CD8-positive, alpha-beta memory T cell (primary cell): ENCODE measurements around the gene XRN2. TPM values are rescaled to one million over a fixed set of nuclear protein-coding genes. Genes with fewer than 3 reads are reported as not detected.
A peak's percentile ranks its signal among the peaks of the same experiment; 100 is the strongest.

Experiments
- CTCF ChIA-PET: fragments of 350-600 bp; sonication (Branson Sonifier 250); formaldehyde crosslinking; loops from one replicate; lab custom pipeline; 2021; ENCODE audit warnings: antibody characterized with exemption; lab: Charles Lee
- POLR2A ChIA-PET: fragments of 350-600 bp; sonication (Branson Sonifier 250); formaldehyde crosslinking; loops from one replicate; lab custom pipeline; 2021; ENCODE audit warnings: antibody characterized with exemption; lab: Charles Lee
- DNase-seq, 5 donors: peaks; one replicate each; pipeline versions ENCODE4 v3.0.0 to v3.0.0-alpha.2; 2020 to 2022; ENCODE audit warnings: mixed read lengths in 1 of 5
- H3K27ac ChIP-seq: one replicate; pipeline ENCODE4 v1.7.0; 2013; ENCODE audit warnings: low read depth, mild to moderate bottlenecking, low read length, moderate library complexity
- H3K27me3 ChIP-seq: 2 replicates; pipeline ENCODE4 v1.7.0; 2013; ENCODE audit warnings: low read length, mild to moderate bottlenecking; ENCODE audit not compliant: insufficient read depth, poor library complexity, severe bottlenecking
- H3K36me3 ChIP-seq: 2 replicates; pipeline ENCODE4 v1.7.0; 2013; ENCODE audit warnings: mild to moderate bottlenecking, low read length, moderate library complexity; ENCODE audit not compliant: insufficient read depth
- H3K4me1 ChIP-seq: 2 replicates; pipeline ENCODE4 v1.7.0; 2013; ENCODE audit warnings: mild to moderate bottlenecking, low read length, moderate library complexity; ENCODE audit not compliant: insufficient read depth
- H3K4me3 ChIP-seq: 2 replicates; pipeline ENCODE4 v1.7.0; 2013; ENCODE audit warnings: mild to moderate bottlenecking, low read length
- H3K9me3 ChIP-seq: 2 replicates; pipeline ENCODE4 v1.7.0; 2013; ENCODE audit warnings: mild to moderate bottlenecking, low read length
- H3K27ac Mint-ChIP-seq, 8 donors: one replicate each; pipeline ENCODE4 v1.8.0; 2020 to 2021; ENCODE audit warnings: mixed read lengths in 8 of 8, mild to moderate bottlenecking in 6 of 8, inconsistent platforms in 3 of 8, moderate library complexity in 3 of 8
- H3K27me3 Mint-ChIP-seq, 2 donors: one replicate each; pipeline ENCODE4 v1.8.0; 2020 to 2021; ENCODE audit warnings: mixed read lengths in 2 of 2, mild to moderate bottlenecking in 1 of 2, moderate library complexity in 1 of 2
- H3K36me3 Mint-ChIP-seq, 3 donors: one replicate each; pipeline ENCODE4 v1.8.0; 2020 to 2021; ENCODE audit warnings: mixed read lengths in 3 of 3, inconsistent platforms in 1 of 3, mild to moderate bottlenecking in 1 of 3
- H3K4me1 Mint-ChIP-seq, 3 donors: one replicate each; pipeline ENCODE4 v1.8.0; 2020 to 2021; ENCODE audit warnings: mixed read lengths in 3 of 3, inconsistent platforms in 1 of 3, mild to moderate bottlenecking in 1 of 3
- H3K4me3 Mint-ChIP-seq, 7 donors: one replicate each; pipeline ENCODE4 v1.8.0; 2020 to 2021; ENCODE audit warnings: mixed read lengths in 7 of 7, mild to moderate bottlenecking in 6 of 7, moderate library complexity in 4 of 7, inconsistent platforms in 2 of 7
- H3K9me3 Mint-ChIP-seq, 5 donors: one replicate each; pipeline ENCODE4 v1.8.0; 2020 to 2022; ENCODE audit warnings: mixed read lengths in 5 of 5, mild to moderate bottlenecking in 3 of 5, moderate library complexity in 2 of 5, inconsistent platforms in 1 of 5
- polyA plus RNA-seq: library from polyadenylated mRNA; unstranded; fragments of 300-500 nt; fragmentation: Illumina TruSeq; gene quantifications from one replicate; pipeline ENCODE4 v1.2.3, GENCODE V29; 2021
- total RNA-seq, 2 experiments: library from RNA; stranded (reverse); gene quantifications; one replicate each; pipeline ENCODE4 v1.2.3, GENCODE V29; 2021

The XRN2 gene
- total and polyA plus RNA-seq, 3 experiments from 2014 or later: 68.7 to 95.1 (median 93.6) TPM

DNA sequence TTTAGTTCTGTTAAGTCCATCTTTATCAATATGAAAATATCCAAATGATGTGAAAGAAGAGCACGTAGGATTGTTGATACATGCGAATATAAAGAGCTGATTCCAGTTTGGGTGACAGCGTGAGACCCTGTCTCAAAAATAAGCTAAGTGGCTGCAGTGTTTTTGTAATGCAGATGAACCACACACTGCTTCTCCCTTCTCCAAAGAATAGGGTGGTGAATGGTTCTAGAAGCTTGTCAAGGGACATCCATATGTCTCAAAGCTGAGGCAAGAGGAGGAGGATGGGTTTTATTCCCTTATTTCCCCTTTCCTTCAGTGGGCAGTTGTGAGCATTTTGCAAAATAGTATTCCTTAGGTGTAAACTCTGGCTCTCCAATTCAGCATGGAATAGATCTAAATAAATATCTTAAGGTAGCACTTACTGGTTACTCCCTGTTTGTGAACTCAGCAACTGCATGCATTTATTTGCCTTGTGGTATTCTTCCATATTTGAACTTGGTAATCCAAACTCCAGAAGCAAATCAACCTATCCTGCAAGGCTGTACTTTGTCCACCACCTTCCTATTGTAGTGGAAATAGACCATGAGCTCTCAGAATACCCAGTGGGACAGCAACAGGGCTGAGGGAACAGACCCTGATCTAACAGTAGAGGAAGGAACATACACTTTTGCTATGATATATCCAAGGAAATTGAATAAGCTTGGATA lies 38.0 kb downstream of the XRN2 start:
- H3K9me3 ChIP-seq: no peaks in the 10 kb centered on the region
- H3K4me3 Mint-ChIP-seq: no peak overlapping the region
- H3K27me3 ChIP-seq: no peaks in the 10 kb centered on the region
- CTCF ChIA-PET: interaction anchor here (0.8 kb wide), 1 partner anchor 38 kb away, joined by 3 read pairs; the partner anchor contains the start of gene XRN2
- H3K9me3 Mint-ChIP-seq: no peaks in the 10 kb centered on the region
- H3K36me3 Mint-ChIP-seq: peaks cover 16 to 82% (median 39%) of the 10 kb centered on the region in 3 donors
- no peaks in the 10 kb centered on the region for H3K4me1 ChIP-seq
- H3K4me1 Mint-ChIP-seq: peaks cover 0 to 13% (median 5%) of the 10 kb centered on the region in 3 donors
- peaks cover 42% of the 10 kb centered on the region for H3K36me3 ChIP-seq
- no peaks in the 10 kb centered on the region for H3K27me3 Mint-ChIP-seq
- no peak for DNase-seq
- no peak overlapping the region for H3K4me3 ChIP-seq
- H3K27ac Mint-ChIP-seq: no peak overlapping the region
- H3K27ac ChIP-seq: no peak overlapping the region
- POLR2A ChIA-PET: no interaction called here

DNA sequence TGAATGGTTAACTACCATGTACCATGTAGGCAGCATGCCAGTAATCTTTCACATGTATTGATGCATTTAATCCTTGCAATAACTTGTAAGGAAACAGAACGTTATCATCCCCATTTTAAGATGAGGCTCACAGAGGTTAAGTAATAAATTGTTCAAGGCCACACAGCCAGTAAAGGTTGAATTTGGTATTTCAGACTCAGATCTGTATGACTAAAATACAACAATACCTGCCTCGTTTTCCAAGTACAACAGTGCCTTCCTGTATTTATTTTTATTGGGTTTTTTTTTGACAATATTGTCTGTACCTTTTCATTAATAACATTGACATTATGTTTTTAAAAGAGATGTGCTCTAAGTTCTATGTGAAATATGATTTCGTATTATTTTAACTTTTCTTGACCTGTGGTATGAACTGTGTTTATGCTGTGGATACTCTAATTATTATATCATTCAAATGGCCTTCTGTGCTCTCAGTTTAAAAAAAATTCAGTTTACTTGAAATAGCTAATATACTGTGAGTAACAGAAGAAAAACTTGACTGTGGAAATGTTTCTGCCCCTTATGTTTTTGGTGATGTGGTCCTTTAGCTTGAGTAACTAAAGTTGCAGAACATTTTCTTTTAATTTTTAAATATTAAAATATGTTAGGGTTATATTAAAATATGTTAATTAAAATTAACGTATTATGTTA lies 39.7 kb downstream of the XRN2 start:
- no peaks in the 10 kb centered on the region for H3K9me3 ChIP-seq
- no peak for DNase-seq
- Mint-ChIP-seq H3K4me1 (no peaks in the 10 kb centered on the region), H3K27me3 (no peaks in the 10 kb centered on the region), H3K9me3 (no peaks in the 10 kb centered on the region), H3K4me3 (no peak overlapping the region), H3K27ac (no peak overlapping the region), H3K36me3 (peaks cover 5 to 80% (median 32%) of the 10 kb centered on the region in 3 donors)
- ChIA-PET POLR2A (no interaction called here), CTCF (no interaction called here)
- peaks cover 38% of the 10 kb centered on the region for H3K36me3 ChIP-seq
- H3K4me3 ChIP-seq: no peak overlapping the region
- no peak overlapping the region for H3K27ac ChIP-seq
- no peaks in the 10 kb centered on the region for H3K4me1 ChIP-seq
- no peaks in the 10 kb centered on the region for H3K27me3 ChIP-seq

DNA sequence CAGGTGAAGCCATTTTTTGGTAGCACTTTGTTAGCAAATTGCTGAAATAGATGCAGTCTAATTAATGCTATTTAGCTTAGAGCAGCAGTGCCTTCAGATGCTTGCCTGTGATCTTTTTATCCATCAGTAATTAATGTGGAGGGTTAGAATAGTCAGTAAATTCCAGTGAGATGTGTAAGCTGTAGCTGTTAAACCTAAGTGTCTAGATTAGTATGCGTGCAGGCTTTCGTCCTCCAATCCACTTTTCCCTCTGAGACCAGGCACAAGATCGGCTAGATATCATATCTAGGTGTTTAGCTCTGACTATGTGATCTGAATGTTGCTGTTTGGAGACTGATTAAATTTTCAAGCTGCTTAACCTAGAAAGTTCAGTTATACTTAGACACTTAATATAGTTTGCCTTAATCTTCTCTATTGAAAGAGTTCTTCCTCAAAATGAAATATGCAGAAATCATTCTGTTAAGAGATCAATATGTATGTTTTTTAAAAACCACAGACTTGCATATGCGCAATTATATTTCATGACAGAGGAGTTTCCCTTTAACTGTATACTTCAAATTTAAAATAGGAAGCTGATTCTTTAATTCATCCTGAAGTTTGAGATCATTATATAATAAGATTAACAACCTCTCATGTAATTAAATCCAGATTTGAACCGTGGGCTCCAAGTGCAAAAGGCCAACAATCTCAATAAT lies 41.2 kb downstream of the XRN2 start:
- no peak overlapping the region for H3K27ac ChIP-seq
- H3K27ac Mint-ChIP-seq: peak overlapping the region in 1 of 8 donors; percentile 29
- H3K36me3 ChIP-seq: peaks cover 39% of the 10 kb centered on the region
- H3K4me1 Mint-ChIP-seq: no peaks in the 10 kb centered on the region
- H3K4me1 ChIP-seq: no peaks in the 10 kb centered on the region
- H3K9me3 ChIP-seq: no peaks in the 10 kb centered on the region
- no peaks in the 10 kb centered on the region for H3K27me3 ChIP-seq
- ChIA-PET CTCF (no interaction called here), POLR2A (no interaction called here)
- no peak for DNase-seq
- peaks cover 10 to 80% (median 34%) of the 10 kb centered on the region in 3 donors for H3K36me3 Mint-ChIP-seq
- H3K4me3 Mint-ChIP-seq: no peak overlapping the region
- H3K27me3 Mint-ChIP-seq: no peaks in the 10 kb centered on the region
- no peak overlapping the region for H3K4me3 ChIP-seq
- no peaks in the 10 kb centered on the region for H3K9me3 Mint-ChIP-seq

DNA sequence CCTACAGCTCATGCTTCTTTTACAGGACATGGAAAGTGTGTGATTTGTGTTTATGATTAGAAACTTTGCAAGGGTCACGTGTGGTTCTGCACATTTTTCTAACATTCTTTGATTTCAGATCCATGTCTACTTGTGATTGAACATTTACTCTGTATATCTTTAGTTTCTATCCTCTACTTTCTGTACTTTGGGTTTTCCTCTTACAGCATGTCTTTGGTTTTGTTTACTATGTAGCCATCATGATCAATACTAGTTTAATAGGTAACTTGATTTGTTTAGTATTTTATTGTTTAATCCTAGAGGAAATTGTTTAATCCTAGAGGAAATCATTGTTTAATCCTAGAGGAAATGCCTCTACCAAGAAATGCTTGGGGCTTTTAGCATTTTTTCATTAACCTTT lies 41.8 kb downstream of the XRN2 start:
- no peak for DNase-seq
- Histone ChIP-seq H3K27ac (no peak overlapping the region), H3K4me3 (no peak overlapping the region), H3K27me3 (no peaks in the 10 kb centered on the region), H3K9me3 (no peaks in the 10 kb centered on the region), H3K36me3 (peaks cover 36% of the 10 kb centered on the region), H3K4me1 (no peaks in the 10 kb centered on the region)
- POLR2A ChIA-PET: no interaction called here
- no peaks in the 10 kb centered on the region for H3K27me3 Mint-ChIP-seq
- H3K4me3 Mint-ChIP-seq: no peak overlapping the region
- H3K4me1 Mint-ChIP-seq: no peaks in the 10 kb centered on the region
- H3K9me3 Mint-ChIP-seq: no peaks in the 10 kb centered on the region
- H3K36me3 Mint-ChIP-seq: peaks cover 10 to 81% (median 33%) of the 10 kb centered on the region in 3 donors
- CTCF ChIA-PET: no interaction called here
- H3K27ac Mint-ChIP-seq: no peak overlapping the region

DNA sequence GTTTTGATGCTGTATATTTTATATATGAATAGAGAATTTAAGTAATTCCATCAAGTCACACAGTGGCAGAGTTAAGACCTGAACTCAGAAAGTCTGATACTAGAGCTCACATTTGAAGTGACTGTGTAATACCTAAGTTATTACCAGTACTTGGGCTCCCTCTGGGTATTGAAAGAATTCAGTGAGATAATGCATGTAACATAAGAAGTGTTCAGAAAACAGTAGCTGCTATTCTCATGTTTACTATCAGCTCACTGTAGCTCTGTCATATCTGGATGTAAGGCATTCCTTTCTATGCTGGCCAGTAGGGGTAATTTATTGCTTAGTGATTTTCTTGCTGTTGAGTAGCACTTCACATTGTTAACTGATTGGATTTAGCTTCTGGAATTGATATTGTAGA lies 49.6 kb downstream of the XRN2 start:
- no peaks in the 10 kb centered on the region for H3K9me3 ChIP-seq
- DNase-seq: no peak
- no peak overlapping the region for H3K27ac ChIP-seq
- ChIA-PET CTCF (interaction anchor here (0.9 kb wide), 1 partner anchor 117 kb away, joined by 3 read pairs; no protein-coding TSS in a partner anchor), POLR2A (no interaction called here)
- H3K27ac Mint-ChIP-seq: no peak overlapping the region
- H3K4me1 Mint-ChIP-seq: no peaks in the 10 kb centered on the region
- H3K36me3 Mint-ChIP-seq: peaks cover 5 to 63% (median 16%) of the 10 kb centered on the region in 3 donors
- H3K9me3 Mint-ChIP-seq: no peaks in the 10 kb centered on the region
- no peaks in the 10 kb centered on the region for H3K27me3 Mint-ChIP-seq
- H3K36me3 ChIP-seq: peaks cover 22% of the 10 kb centered on the region
- H3K4me3 Mint-ChIP-seq: no peak overlapping the region
- no peaks in the 10 kb centered on the region for H3K4me1 ChIP-seq
- no peak overlapping the region for H3K4me3 ChIP-seq
- H3K27me3 ChIP-seq: no peaks in the 10 kb centered on the region

DNA sequence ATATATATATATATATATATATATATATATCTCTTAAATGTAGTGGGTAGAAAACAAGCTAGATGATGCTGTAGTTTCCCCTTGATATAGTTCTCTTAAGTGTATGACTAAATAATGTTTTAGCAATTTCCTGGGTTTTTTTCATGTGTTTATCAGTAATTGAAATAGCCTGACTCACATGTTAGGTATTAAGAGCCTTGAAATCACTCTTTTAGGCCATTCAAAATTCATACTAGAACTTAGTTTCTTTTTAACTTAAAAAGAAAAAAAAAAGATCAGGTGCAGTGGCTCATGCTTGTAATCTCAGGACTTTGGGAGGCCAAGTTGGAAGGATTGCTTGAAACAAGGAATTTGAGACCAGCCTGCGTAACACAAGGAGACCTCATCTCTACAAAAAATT lies 50.1 kb downstream of the XRN2 start:
- DNase-seq: no peak
- Histone ChIP-seq H3K4me1 (no peaks in the 10 kb centered on the region), H3K9me3 (no peaks in the 10 kb centered on the region), H3K27me3 (no peaks in the 10 kb centered on the region), H3K4me3 (no peak overlapping the region), H3K27ac (no peak overlapping the region), H3K36me3 (peaks cover 20% of the 10 kb centered on the region)
- Mint-ChIP-seq H3K4me3 (no peak overlapping the region), H3K4me1 (no peaks in the 10 kb centered on the region), H3K27ac (no peak overlapping the region), H3K36me3 (peaks cover 5 to 61% (median 17%) of the 10 kb centered on the region in 3 donors), H3K27me3 (no peaks in the 10 kb centered on the region), H3K9me3 (no peaks in the 10 kb centered on the region)
- ChIA-PET CTCF (interaction anchor here (0.9 kb wide), 1 partner anchor 118 kb away, joined by 3 read pairs; no protein-coding TSS in a partner anchor), POLR2A (no interaction called here)

DNA sequence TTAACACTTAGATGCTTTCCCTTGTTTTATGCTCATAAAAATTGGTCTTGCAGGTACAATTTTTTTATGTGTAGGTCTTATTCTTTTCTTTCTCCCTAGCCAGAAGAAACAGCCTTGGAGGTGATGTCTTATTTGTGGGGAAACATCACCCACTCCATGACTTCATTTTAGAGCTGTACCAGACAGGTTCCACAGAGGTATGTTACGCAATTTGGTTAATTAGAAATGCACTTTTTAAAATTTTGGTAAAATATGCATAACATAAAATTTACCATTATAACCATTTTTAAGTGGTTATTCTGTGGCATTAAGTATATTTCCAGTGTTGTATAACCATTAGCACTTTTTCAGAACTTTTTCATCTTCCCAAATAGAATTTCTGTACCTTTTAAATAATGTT lies 52.9 kb downstream of the XRN2 start:
- Mint-ChIP-seq H3K4me1 (peaks cover 0 to 4% (median 4%) of the 10 kb centered on the region in 3 donors), H3K4me3 (no peak overlapping the region), H3K27me3 (no peaks in the 10 kb centered on the region), H3K27ac (peak overlapping the region in 1 of 8 donors; percentile 18), H3K9me3 (no peaks in the 10 kb centered on the region), H3K36me3 (peaks cover 8 to 64% (median 20%) of the 10 kb centered on the region in 3 donors)
- H3K4me1 ChIP-seq: no peaks in the 10 kb centered on the region
- CTCF ChIA-PET: no interaction called here
- H3K36me3 ChIP-seq: peaks cover 35% of the 10 kb centered on the region
- H3K27ac ChIP-seq: no peak overlapping the region
- no peak for DNase-seq
- POLR2A ChIA-PET: no interaction called here
- no peaks in the 10 kb centered on the region for H3K27me3 ChIP-seq
- no peak overlapping the region for H3K4me3 ChIP-seq
- no peaks in the 10 kb centered on the region for H3K9me3 ChIP-seq

DNA sequence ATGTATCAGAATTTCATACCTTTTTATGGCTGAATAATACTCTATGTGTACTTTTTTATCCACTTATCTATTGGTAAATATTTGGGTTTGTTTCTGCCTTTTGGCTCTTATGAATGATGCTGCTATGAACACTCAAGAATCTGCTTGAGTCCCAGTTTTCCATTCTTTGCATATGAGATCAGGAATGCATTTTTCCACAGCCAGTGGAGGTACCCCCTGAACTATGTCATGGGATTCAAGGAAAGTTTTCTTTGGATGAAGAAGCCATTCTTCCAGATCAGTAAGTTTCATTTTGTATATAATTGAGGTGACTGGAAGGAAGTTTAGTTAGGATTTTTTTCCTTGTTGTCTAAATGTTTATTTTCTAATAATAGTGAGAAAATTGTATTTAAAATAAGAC lies 53.3 kb downstream of the XRN2 start:
- ChIA-PET POLR2A (no interaction called here), CTCF (no interaction called here)
- Histone ChIP-seq H3K36me3 (peaks cover 36% of the 10 kb centered on the region), H3K27ac (no peak overlapping the region), H3K4me1 (no peaks in the 10 kb centered on the region), H3K9me3 (no peaks in the 10 kb centered on the region), H3K27me3 (no peaks in the 10 kb centered on the region), H3K4me3 (no peak overlapping the region)
- DNase-seq: no peak
- no peak overlapping the region for H3K4me3 Mint-ChIP-seq
- peaks cover 8 to 65% (median 20%) of the 10 kb centered on the region in 3 donors for H3K36me3 Mint-ChIP-seq
- H3K27me3 Mint-ChIP-seq: no peaks in the 10 kb centered on the region
- no peaks in the 10 kb centered on the region for H3K9me3 Mint-ChIP-seq
- peak overlapping the region in 2 of 8 donors; percentile 2 to 18 for H3K27ac Mint-ChIP-seq
- H3K4me1 Mint-ChIP-seq: peaks cover 0 to 4% (median 4%) of the 10 kb centered on the region in 3 donors
